Psoas muscle (tissue), 8 donors: ENCODE data around the gene IL4. TPM values are rescaled to one million over a fixed set of nuclear protein-coding genes. Genes with fewer than 3 reads are reported as not detected.

Experiments
- ATAC-seq, 4 donors: fragments of 200-7000 bp; cut with Tn5 transposase; one replicate each; pipeline ENCODE4 v1.9.1; 2020; ENCODE audit warnings: moderate library complexity in 3 of 4, mild to moderate bottlenecking in 2 of 4
- DNase-seq, 2 donors: peaks; one replicate each; pipeline ENCODE4 v3.0.0-alpha.2; 2020
- H3K27ac ChIP-seq: fragments of 200-600 bp; one replicate; pipeline ENCODE4 v1.8.0; 2022
- H3K27me3 ChIP-seq, 3 donors: fragments of 200-600 bp in 1 of 3; one replicate each; pipeline versions ENCODE4 v1.6.1 to v1.8.0; 2013 to 2022; ENCODE audit warnings: low read length in 2 of 3, mild to moderate bottlenecking in 2 of 3, moderate library complexity in 1 of 3; ENCODE audit not compliant: insufficient read depth in 3 of 3
- H3K36me3 ChIP-seq, 2 donors: fragments of 200-600 bp in 1 of 2; one replicate each; pipeline versions ENCODE4 v1.6.1 to v1.8.0; 2013 to 2022; ENCODE audit warnings: low read depth in 1 of 2, mild to moderate bottlenecking in 1 of 2, moderate library complexity in 1 of 2; ENCODE audit not compliant: insufficient read depth in 1 of 2
- H3K4me1 ChIP-seq: fragments of 200-600 bp; one replicate; pipeline ENCODE4 v1.8.0; 2022
- H3K4me3 ChIP-seq: fragments of 200-600 bp; one replicate; pipeline ENCODE4 v1.8.0; 2022; ENCODE audit warnings: mild to moderate bottlenecking
- H3K9me3 ChIP-seq: fragments of 200-600 bp; one replicate; pipeline ENCODE4 v1.8.0; 2022
- CTCF ChIP-seq: fragments of 200-600 bp; IDR thresholded peaks from one replicate; pipeline ENCODE4 v1.8.0; 2022; ENCODE audit warnings: antibody characterized with exemption
- WGBS, 3 donors: extraction: QIAGEN DNeasy Blood & Tissue Kit; methylation state at CpG; one replicate each; pipeline versions ENCODE4 v1.1.6 to v1.1.7; 2013; 5-methylcytosine and 5-hydroxymethylcytosine counted together
- intact Hi-C, 2 donors: fragments of 100-400 bp; cut with DNase I; formaldehyde crosslinking; loops; one replicate each; pipeline versions ENCODE4 v1.11.0 to v1.14.2; 2022
- polyA plus RNA-seq, 3 donors: library from polyadenylated mRNA; stranded (reverse); fragments of 200-250 nt; gene quantifications; one replicate each; pipeline ENCODE4 v1.2.3, GENCODE V29; 2013
- total RNA-seq, 4 donors: library from RNA; stranded (reverse); fragmentation: NEBNext Ultra II Directional in 2 of 4; extraction: Animal tissue kit (Norgen Biotek cat#: 25700) in 2 of 4; gene quantifications; one replicate each; pipeline versions ENCODE4 v1.2.1 to v1.2.4, GENCODE V29; 2021 to 2023
- donor health status: healthy with polysubstance abuse.
- donor health status: DM: no; HTN: no; CAD: no; lungs with moderate emphysema.
- donor health status: Bipolar disorder and iron deficiency.
- donor health status: healthy.
- donor health status: DM: yes; HTN: yes; CAD: no.
- donor health status: DM: no; HTN: no; CAD: no.
- donor health status: DM: no; HTN: no; CAD: no.
- donor health status: DM: yes; HTN: yes; CAD: no.

IL4 gene
- total and polyA plus RNA-seq, 7 donors, result not detected

- DNase-seq, result no peak
- Histone ChIP-seq H3K4me3 (no peak overlapping the region), H3K9me3 (peaks cover 5% of the 10 kb centered on the region), H3K36me3 (no peaks in the 10 kb centered on the region), H3K27ac (no peak overlapping the region), H3K4me1 (peaks cover 4% of the 10 kb centered on the region), H3K27me3 (peaks cover 0 to 32% (median 9%) of the 10 kb centered on the region in 3 donors)
- TF ChIP-seq CTCF, result no peak
- intact Hi-C loops, result no loop called here
- no peak for ATAC-seq
- 78 to 87% (median 79%) methylated on average over 4 of the region's 4 CpGs for WGBS, 3 donors
Measured at GRCh38 chr5:132651838-132652469, 21.8 kb upstream of the IL4 start.

- Histone ChIP-seq H3K4me1 (peaks cover 4% of the 10 kb centered on the region), H3K4me3 (no peak overlapping the region), H3K27me3 (peaks cover 0 to 43% (median 9%) of the 10 kb centered on the region in 3 donors), H3K27ac (no peak overlapping the region), H3K9me3 (peaks cover 1% of the 10 kb centered on the region), H3K36me3 (no peaks in the 10 kb centered on the region)
- WGBS, 3 donors, result 11 to 15% (median 14%) methylated on average over 7 of the region's 7 CpGs
- ATAC-seq (no peak), DNase-seq (no peak)
- no peak for TF ChIP-seq CTCF
- intact Hi-C loops, result no loop called here
Measured at GRCh38 chr5:132653716-132654115, 20.1 kb upstream of the IL4 start.

- H3K9me3 ChIP-seq, result no peaks in the 10 kb centered on the region
- H3K36me3 ChIP-seq, result no peaks in the 10 kb centered on the region
- peak; percentile 14 for TF ChIP-seq CTCF
- peak; percentile 31 to 55 (median 41) for ATAC-seq
- 2 to 3% (median 3%) methylated on average over 61 to 92 of the region's 92 CpGs for WGBS, 3 donors
- peak overlapping the region; percentile 63 for H3K4me3 ChIP-seq
- H3K27me3 ChIP-seq, result peaks cover 0 to 43% (median 9%) of the 10 kb centered on the region in 3 donors
- H3K4me1 ChIP-seq, result peaks cover 4% of the 10 kb centered on the region
- intact Hi-C loops, result loop anchor here in 1 of 2 donors (5.0 kb wide), 1 partner anchor 166 kb away; no protein-coding TSS in a partner anchor
- DNase-seq, result no peak
- H3K27ac ChIP-seq, result no peak overlapping the region
Measured at GRCh38 chr5:132655821-132656773, 17.7 kb upstream of the IL4 start.

- intact Hi-C loops, result loop anchor here in 1 of 2 donors (5.0 kb wide), 1 partner anchor 165 kb away; no protein-coding TSS in a partner anchor
- TF ChIP-seq CTCF, result no peak
- Histone ChIP-seq H3K9me3 (no peaks in the 10 kb centered on the region), H3K27ac (no peak overlapping the region), H3K27me3 (peaks cover 0 to 43% (median 9%) of the 10 kb centered on the region in 3 donors), H3K4me1 (peaks cover 4% of the 10 kb centered on the region), H3K36me3 (no peaks in the 10 kb centered on the region), H3K4me3 (peak overlapping the region; percentile 63)
- 64 to 78% (median 67%) methylated on average over 12 of the region's 12 CpGs for WGBS, 3 donors
- ATAC-seq, result no peak
- no peak for DNase-seq
Measured at GRCh38 chr5:132656774-132657355, 16.9 kb upstream of the IL4 start.
